ENCODE measurements around the gene PARP11.

The PARP11 gene

DNA sequence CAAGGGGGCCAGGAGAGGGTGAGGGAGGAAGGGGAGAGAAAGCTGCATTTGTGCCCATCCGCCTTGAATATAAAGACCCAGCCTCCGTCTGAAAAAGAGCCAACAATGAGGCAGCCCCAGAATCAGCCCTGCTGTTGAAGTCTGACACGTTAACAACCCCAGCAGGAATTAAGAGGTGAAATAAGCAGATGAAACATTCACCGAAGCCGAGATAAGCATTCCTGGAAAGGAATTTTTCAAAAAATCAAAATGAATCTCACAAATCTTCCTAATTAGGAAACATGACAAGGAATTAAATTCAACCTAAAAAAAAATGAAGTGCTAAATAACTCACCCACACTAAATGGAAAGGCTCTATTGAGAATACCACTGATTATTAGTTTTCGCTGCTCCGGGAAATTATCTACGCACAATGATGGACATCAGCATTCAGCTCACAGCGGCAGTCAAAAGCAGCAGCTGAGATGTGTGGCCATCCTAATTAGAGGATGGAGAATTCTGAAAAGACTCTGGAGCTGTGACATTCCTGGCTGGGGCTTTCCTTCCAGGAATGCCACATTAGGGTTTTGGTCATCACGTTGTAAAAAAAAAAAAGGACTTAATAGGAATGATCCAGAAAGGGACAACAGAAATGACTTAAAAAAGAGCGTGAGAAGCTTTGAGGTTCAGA lies 8.2 kb upstream of the PARP11 start:
- Histone ChIP-seq H3K27me3 (ENCODE audit: control insufficient read depth, insufficient read depth, low read length) (no peaks in the 10 kb centered on the region), H3K9me3 (ENCODE audit: control insufficient read depth, low read length) (no peaks in the 10 kb centered on the region), H3K79me2 (no peaks in the 10 kb centered on the region), H3K9ac (no peak overlapping the region), H3K36me3 (ENCODE audit: control insufficient read depth, insufficient read depth, low read length) (no peaks in the 10 kb centered on the region), H3K4me3 (ENCODE audit: low read depth, low read length) (no peak overlapping the region), H3K27ac (no peak overlapping the region), H3K4me1 (peaks cover 13% of the 10 kb centered on the region), H2AFZ (no peak overlapping the region), H3K4me2 (ENCODE audit: low read length) (no peak overlapping the region)
- TF ChIP-seq, protein P1, sequence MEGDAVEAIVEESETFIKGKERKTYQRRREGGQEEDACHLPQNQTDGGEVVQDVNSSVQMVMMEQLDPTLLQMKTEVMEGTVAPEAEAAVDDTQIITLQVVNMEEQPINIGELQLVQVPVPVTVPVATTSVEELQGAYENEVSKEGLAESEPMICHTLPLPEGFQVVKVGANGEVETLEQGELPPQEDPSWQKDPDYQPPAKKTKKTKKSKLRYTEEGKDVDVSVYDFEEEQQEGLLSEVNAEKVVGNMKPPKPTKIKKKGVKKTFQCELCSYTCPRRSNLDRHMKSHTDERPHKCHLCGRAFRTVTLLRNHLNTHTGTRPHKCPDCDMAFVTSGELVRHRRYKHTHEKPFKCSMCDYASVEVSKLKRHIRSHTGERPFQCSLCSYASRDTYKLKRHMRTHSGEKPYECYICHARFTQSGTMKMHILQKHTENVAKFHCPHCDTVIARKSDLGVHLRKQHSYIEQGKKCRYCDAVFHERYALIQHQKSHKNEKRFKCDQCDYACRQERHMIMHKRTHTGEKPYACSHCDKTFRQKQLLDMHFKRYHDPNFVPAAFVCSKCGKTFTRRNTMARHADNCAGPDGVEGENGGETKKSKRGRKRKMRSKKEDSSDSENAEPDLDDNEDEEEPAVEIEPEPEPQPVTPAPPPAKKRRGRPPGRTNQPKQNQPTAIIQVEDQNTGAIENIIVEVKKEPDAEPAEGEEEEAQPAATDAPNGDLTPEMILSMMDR (IDR thresholded peaks at IDR 0.05): no peak

DNA sequence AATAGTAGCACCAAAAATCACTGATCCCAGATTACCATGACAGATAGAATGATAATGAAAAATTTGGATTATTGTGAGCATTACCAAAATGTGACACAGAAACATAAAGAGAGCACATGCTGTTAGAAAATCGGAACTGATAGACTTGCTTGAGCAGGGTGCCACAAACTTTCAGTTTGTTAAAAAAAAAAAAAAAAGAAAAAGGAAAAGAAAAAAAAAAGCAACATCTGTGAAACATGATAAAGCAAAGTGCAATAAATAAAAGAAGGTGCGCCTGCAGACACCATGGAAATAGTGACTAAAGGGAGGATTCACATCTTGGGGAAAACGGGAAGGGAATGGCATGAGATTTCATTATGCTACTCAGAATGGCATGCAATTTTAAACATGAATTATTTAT lies 6.6 kb upstream of the PARP11 start:
- Histone ChIP-seq H3K4me3 (ENCODE audit: low read depth, low read length) (no peak overlapping the region), H3K4me1 (peaks cover 3% of the 10 kb centered on the region), H3K79me2 (no peaks in the 10 kb centered on the region), H3K27ac (no peak overlapping the region), H3K4me2 (ENCODE audit: low read length) (no peak overlapping the region), H3K27me3 (ENCODE audit: control insufficient read depth, insufficient read depth, low read length) (no peaks in the 10 kb centered on the region), H3K9ac (no peak overlapping the region), H2AFZ (no peak overlapping the region), H3K9me3 (ENCODE audit: control insufficient read depth, low read length) (no peaks in the 10 kb centered on the region), H3K36me3 (ENCODE audit: control insufficient read depth, insufficient read depth, low read length) (no peaks in the 10 kb centered on the region)
- TF ChIP-seq, protein P1 (IDR thresholded peaks at IDR 0.05): no peak

DNA sequence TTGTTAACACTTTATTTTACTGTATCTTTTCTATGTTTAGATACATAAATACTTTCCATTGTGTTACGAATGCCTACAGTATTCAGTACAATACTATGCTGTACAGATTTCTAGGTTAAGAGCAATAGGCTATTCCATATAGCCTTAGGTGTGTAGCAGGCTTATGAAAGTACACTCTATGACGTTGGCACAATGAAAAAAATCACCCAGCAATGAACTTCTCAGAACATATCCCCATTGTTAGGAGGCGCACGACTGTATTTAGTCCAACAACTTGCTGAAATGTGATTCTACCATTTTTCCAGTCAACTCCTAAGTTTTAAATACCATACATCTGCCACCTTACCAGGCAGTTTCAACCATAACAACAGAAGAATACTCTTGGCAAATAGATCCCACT lies 1.8 kb downstream of the PARP11 start:
- H3K27me3 ChIP-seq (ENCODE audit: control insufficient read depth, insufficient read depth, low read length): no peaks in the 10 kb centered on the region
- TF ChIP-seq, protein P1 (IDR thresholded peaks at IDR 0.05): no peak
- H3K36me3 ChIP-seq (ENCODE audit: control insufficient read depth, insufficient read depth, low read length): no peaks in the 10 kb centered on the region
- H3K4me3 ChIP-seq (ENCODE audit: low read depth, low read length): no peak overlapping the region
- H3K9ac ChIP-seq: no peak overlapping the region
- no peak overlapping the region for H2AFZ ChIP-seq
- H3K9me3 ChIP-seq (ENCODE audit: control insufficient read depth, low read length): no peaks in the 10 kb centered on the region
- no peak overlapping the region for H3K27ac ChIP-seq
- H3K4me2 ChIP-seq (ENCODE audit: low read length): no peak overlapping the region
- H3K4me1 ChIP-seq: peaks cover 19% of the 10 kb centered on the region
- H3K79me2 ChIP-seq: peaks cover 25% of the 10 kb centered on the region

DNA sequence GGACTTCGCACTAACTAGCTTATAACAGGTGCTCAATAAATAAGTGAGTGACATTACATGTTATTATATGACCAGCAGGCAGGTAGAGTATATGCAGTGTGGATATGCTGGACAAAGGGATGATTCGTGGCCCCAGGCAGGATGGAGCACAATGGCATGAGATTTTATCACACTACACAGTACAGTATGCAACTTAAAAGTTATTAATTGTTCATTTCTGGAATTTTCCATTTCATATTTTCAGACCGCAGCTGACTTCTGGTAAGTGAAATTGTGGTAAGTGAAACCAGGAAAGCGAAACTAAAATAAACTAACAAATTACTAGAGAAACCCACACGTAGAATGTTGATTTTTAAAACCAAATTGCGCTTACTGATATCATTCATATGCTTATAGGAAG lies 3.3 kb downstream of the PARP11 start:
- H3K9ac ChIP-seq: no peak overlapping the region
- no peak overlapping the region for H3K4me3 ChIP-seq (ENCODE audit: low read depth, low read length)
- H2AFZ ChIP-seq: no peak overlapping the region

More for the DNA sequence above, 3.3 kb downstream of the PARP11 start:
- H3K4me2 ChIP-seq (ENCODE audit: low read length): no peak overlapping the region
- H3K4me1 ChIP-seq: peaks cover 19% of the 10 kb centered on the region
- no peaks in the 10 kb centered on the region for H3K9me3 ChIP-seq (ENCODE audit: control insufficient read depth, low read length)
- H3K27ac ChIP-seq: no peak overlapping the region
- H3K79me2 ChIP-seq: peaks cover 32% of the 10 kb centered on the region
- H3K36me3 ChIP-seq (ENCODE audit: control insufficient read depth, insufficient read depth, low read length): no peaks in the 10 kb centered on the region
- no peaks in the 10 kb centered on the region for H3K27me3 ChIP-seq (ENCODE audit: control insufficient read depth, insufficient read depth, low read length)
- TF ChIP-seq, protein P1 (IDR thresholded peaks at IDR 0.05): no peak
